Activated CD8-positive, alpha-beta T cell treated with anti-CD3 and anti-CD28 coated beads for 36 hours (primary cell): Measurements from ENCODE around the gene COMMD1. TPM values are rescaled to one million over a fixed set of nuclear protein-coding genes. Genes with fewer than 3 reads are reported as not detected.

Experiments used
- ATAC-seq: fragments of 200-7000 bp; cut with Tn5 transposase; one replicate; pipeline ENCODE4 v1.10.0; 2021; ENCODE audit warnings: mild to moderate bottlenecking, moderate library complexity
- CTCF ChIA-PET: fragments of 350-600 bp; sonication (Branson Sonifier 250); formaldehyde crosslinking; loops from one replicate; lab custom pipeline; 2021; ENCODE audit warnings: antibody characterized with exemption; lab: Charles Lee
- POLR2A ChIA-PET: fragments of 350-600 bp; sonication (Branson Sonifier 250); formaldehyde crosslinking; loops from one replicate; lab custom pipeline; 2021; ENCODE audit warnings: antibody characterized with exemption; lab: Charles Lee
- DNase-seq: peaks from one replicate; pipeline ENCODE4 v3.0.0-alpha.2; 2020
- H3K27ac Mint-ChIP-seq: one replicate; pipeline ENCODE4 v1.8.0; 2021; ENCODE audit warnings: mild to moderate bottlenecking, mixed read lengths
- H3K27me3 Mint-ChIP-seq: one replicate; pipeline ENCODE4 v1.8.0; 2021; ENCODE audit warnings: mixed read lengths
- H3K36me3 Mint-ChIP-seq: one replicate; pipeline ENCODE4 v1.8.0; 2021; ENCODE audit warnings: low read depth, mixed read lengths
- H3K4me1 Mint-ChIP-seq: one replicate; pipeline ENCODE4 v1.8.0; 2021; ENCODE audit warnings: low read depth, mixed read lengths
- H3K4me3 Mint-ChIP-seq: one replicate; pipeline ENCODE4 v1.8.0; 2021; ENCODE audit warnings: mild to moderate bottlenecking, moderate library complexity, mixed read lengths
- H3K9me3 Mint-ChIP-seq: one replicate; pipeline ENCODE4 v1.8.0; 2021; ENCODE audit warnings: mixed read lengths
- CTCF ChIP-seq: fragments of 200-600 bp; IDR thresholded peaks from one replicate; pipeline ENCODE4 v1.8.0; 2022; ENCODE audit warnings: antibody characterized with exemption, mild to moderate bottlenecking
- intact Hi-C: fragments of 100-400 bp; cut with micrococcal nuclease; formaldehyde crosslinking; loops from one replicate; pipeline ENCODE4 v1.10.0; 2022
- total RNA-seq, 2 experiments: library from RNA; stranded (reverse); gene quantifications; one replicate each; pipeline ENCODE4 v1.2.3, GENCODE V29; 2021

The COMMD1 gene
- total RNA-seq, 2 experiments from 2014 or later: 25.3 to 27.0 TPM

GRCh38 chr2:62102402-62102920 lies 197.0 kb downstream of the COMMD1 start:
- no peak for TF ChIP-seq CTCF
- Mint-ChIP-seq H3K4me1 (no peaks in the 10 kb centered on the region), H3K9me3 (no peaks in the 10 kb centered on the region), H3K27ac (no peak overlapping the region), H3K27me3 (no peaks in the 10 kb centered on the region), H3K4me3 (no peak overlapping the region), H3K36me3 (peaks cover 1% of the 10 kb centered on the region)
- no peak for DNase-seq
- ATAC-seq: no peak
- intact Hi-C loops: no loop called here
- CTCF ChIA-PET: no interaction called here
- POLR2A ChIA-PET: no interaction called here

- H3K4me1 Mint-ChIP-seq: no peaks in the 10 kb centered on the region
- ChIA-PET CTCF (no interaction called here), POLR2A (no interaction called here)
These were observed 204.1 kb downstream of the COMMD1 start for GRCh38 chr2:62109554-62109953.

GRCh38 chr2:62110415-62111025 lies 205.0 kb downstream of the COMMD1 start:
- CTCF ChIA-PET: no interaction called here
- no peaks in the 10 kb centered on the region for H3K36me3 Mint-ChIP-seq

More at GRCh38 chr2:62109554-62109953, 204.1 kb downstream of the COMMD1 start:
- intact Hi-C loops: no loop called here
- no peak for TF ChIP-seq CTCF
- no peaks in the 10 kb centered on the region for H3K36me3 Mint-ChIP-seq
- ATAC-seq (no peak), DNase-seq (no peak)
- H3K27ac Mint-ChIP-seq: no peak overlapping the region
- no peaks in the 10 kb centered on the region for H3K9me3 Mint-ChIP-seq
- H3K4me3 Mint-ChIP-seq: no peak overlapping the region
- no peaks in the 10 kb centered on the region for H3K27me3 Mint-ChIP-seq

GRCh38 chr2:62112179-62112578 lies 206.7 kb downstream of the COMMD1 start:
- Mint-ChIP-seq H3K36me3 (peaks cover 3% of the 10 kb centered on the region), H3K4me3 (no peak overlapping the region), H3K9me3 (no peaks in the 10 kb centered on the region), H3K4me1 (peaks cover 2% of the 10 kb centered on the region), H3K27me3 (no peaks in the 10 kb centered on the region), H3K27ac (no peak overlapping the region)
- intact Hi-C loops: no loop called here
- ATAC-seq: no peak
- no peak for TF ChIP-seq CTCF
- CTCF ChIA-PET: no interaction called here
- no peak for DNase-seq
- POLR2A ChIA-PET: no interaction called here

More at GRCh38 chr2:62110415-62111025, 205.0 kb downstream of the COMMD1 start:
- intact Hi-C loops: no loop called here
- Mint-ChIP-seq H3K4me3 (no peak overlapping the region), H3K27me3 (no peaks in the 10 kb centered on the region), H3K4me1 (no peaks in the 10 kb centered on the region), H3K27ac (no peak overlapping the region), H3K9me3 (no peaks in the 10 kb centered on the region)
- DNase-seq (no peak), ATAC-seq (no peak)
- POLR2A ChIA-PET: no interaction called here
- no peak for TF ChIP-seq CTCF

- H3K36me3 Mint-ChIP-seq: peaks cover 3% of the 10 kb centered on the region
- H3K27ac Mint-ChIP-seq: no peak overlapping the region
- intact Hi-C loops: no loop called here
- ChIA-PET CTCF (interaction anchor here (1.0 kb wide), 1 partner anchor 58 kb away, joined by 3 read pairs; no protein-coding TSS in a partner anchor), POLR2A (no interaction called here)
- H3K27me3 Mint-ChIP-seq: no peaks in the 10 kb centered on the region
- peaks cover 6% of the 10 kb centered on the region for H3K4me1 Mint-ChIP-seq
- DNase-seq: no peak
- no peak overlapping the region for H3K4me3 Mint-ChIP-seq
- no peak for ATAC-seq
- H3K9me3 Mint-ChIP-seq: no peaks in the 10 kb centered on the region
- TF ChIP-seq CTCF: no peak
These were observed 209.1 kb downstream of the COMMD1 start for GRCh38 chr2:62114564-62114963.
